ENCODE measurements around the gene HPN. TPM values are rescaled to one million over a fixed set of nuclear protein-coding genes. Genes with fewer than 3 reads are reported as not detected.
"Not testable (repeated sequence)": the region's sequence is repeated elsewhere in the genome, so short reads cannot be mapped to it uniquely, and the experiment has no call there.

Gene HPN
- total RNA-seq, 2 donors from 2014 or later: 0.48 TPM; not detected in 1

DNA sequence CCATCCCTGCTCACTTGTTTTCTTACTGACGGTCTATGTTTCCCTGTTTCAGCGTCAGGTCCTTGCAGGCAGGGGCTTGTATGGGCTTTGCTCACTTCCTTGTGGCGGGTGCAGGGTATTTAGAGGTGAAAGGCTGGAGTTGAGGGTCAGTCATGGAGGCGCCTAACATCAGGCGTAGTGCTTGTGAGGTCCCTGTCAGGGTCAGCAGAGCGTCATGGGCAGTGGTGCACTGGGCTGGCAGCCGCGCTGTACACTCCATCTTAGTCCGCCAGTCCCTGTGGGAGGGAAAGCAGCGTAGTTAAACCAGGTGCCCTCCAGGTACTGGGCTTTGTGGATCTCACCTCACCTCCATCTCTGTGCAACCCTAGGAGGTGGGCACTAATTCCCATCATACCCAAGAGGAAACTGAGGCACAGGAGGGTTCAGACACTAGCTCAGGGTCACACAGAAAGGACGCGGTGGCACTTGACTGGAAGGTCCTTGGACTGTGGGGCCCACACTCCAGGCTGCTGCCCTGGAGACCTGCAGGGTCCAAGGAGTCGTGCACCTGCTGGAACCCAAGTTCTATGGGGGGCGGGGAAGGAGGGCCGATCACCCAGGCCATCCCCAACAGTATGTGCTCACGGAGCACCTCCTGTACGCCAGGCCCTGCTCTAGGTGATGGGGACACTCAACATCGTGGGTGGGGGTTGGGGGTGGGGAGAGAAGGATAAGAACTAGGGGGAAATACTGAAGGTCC, 36.8 kb upstream of the HPN start:
- no peak for ATAC-seq (replicated peaks)
- Mint-ChIP-seq H3K27ac (no peak overlapping the region), H3K36me3 (ENCODE audit: low read depth) (peaks cover 91% of the 10 kb centered on the region), H3K9me3 (no peaks in the 10 kb centered on the region), H3K27me3 (no peaks in the 10 kb centered on the region), H3K4me1 (peaks cover 31% of the 10 kb centered on the region), H3K4me3 (peak overlapping the region; percentile 99)

DNA sequence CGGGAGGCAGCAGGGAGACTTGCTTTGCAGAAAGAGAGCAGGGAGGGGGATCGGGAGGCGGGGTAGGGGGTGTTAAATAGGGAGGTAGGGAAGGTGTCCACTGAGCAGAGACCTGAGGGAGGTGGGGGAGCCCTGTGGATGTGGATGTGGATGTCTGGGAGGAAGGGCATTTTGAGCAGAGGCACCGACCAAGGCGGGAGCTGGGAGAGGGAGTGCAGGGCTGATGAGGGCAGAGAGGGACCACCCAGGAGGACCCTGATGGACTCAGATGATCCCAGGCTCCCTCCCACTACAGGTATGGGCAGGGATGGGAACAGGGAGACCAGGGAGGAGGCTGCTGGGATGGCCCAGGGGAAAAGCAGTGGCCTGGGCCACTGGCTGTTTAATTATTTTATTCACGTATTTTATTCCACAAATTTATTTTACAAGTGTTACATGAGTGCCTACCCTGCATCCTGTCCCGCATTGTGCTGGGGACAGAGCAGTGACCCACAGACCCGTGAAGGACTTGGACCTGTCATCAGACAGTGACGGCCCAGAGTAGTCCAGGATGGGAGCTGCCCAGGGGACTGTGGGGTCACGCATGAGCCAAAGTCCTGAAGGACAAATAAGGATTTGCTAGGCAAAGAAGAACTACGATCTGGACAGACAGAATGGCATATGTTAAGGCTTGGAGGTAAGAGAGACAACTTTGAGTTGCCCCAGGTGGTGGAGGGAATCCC, 36.1 kb upstream of the HPN start:
- Mint-ChIP-seq H3K4me1 (peaks cover 34% of the 10 kb centered on the region), H3K9me3 (no peaks in the 10 kb centered on the region), H3K4me3 (no peak overlapping the region), H3K27ac (peak overlapping the region; percentile 37), H3K27me3 (no peaks in the 10 kb centered on the region), H3K36me3 (ENCODE audit: low read depth) (peaks cover 98% of the 10 kb centered on the region)
- ATAC-seq (replicated peaks): no peak

DNA sequence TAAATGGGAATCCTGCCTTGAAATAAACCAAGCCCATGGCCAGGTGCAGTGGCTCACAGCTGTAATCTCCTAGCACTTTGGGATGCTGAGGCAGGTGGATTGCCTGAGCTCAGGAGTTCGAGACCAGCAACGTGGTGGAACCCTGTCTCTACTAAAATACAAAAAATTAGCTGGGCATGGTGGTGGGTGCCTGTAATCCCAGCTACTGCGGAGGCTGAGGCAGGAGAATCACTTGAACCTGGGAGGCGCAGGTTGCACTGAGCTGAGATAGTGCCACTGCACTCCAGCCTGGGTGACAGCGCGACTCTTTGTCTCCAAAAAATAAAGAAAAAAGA, 35.5 kb upstream of the HPN start:
- Mint-ChIP-seq H3K4me1 (peaks cover 37% of the 10 kb centered on the region), H3K27ac (peak overlapping the region; percentile 37)
- ATAC-seq (replicated peaks): not testable (repeated sequence)

DNA sequence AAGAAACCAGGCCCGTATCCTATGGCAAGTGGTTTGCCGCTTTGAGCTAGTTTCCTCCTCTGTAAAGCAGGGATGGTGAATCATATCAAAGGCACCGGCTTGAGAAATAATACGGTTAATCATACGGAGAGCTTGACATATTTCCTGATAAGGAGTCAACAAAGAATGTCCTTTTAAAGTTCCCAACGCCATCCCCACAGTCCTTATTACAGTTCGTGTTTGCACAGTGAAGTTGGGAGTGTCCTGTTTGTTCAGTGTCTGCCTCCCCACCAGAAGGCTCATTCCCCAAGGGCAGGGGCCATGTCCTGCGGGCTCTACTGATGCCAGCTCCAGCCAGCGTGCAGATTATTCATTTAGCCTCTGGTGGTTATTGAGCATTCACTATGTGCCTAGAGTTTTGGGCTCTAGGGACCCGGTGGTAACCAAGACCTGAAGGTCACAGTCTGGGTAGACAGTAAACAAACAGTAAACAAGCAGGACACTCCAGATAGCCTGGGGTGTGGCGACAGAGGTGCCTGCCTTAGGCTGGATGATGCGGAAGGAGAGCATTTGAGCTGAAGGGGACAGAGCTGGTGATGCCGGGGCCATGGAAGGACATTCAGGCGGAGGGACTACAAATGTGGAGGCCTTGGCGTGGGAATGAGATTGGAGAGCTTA, 35.1 kb upstream of the HPN start:
- Mint-ChIP-seq H3K4me3 (peak overlapping the region; percentile 2), H3K36me3 (ENCODE audit: low read depth) (peaks cover 100% of the 10 kb centered on the region), H3K27me3 (no peaks in the 10 kb centered on the region), H3K9me3 (no peaks in the 10 kb centered on the region), H3K27ac (peak overlapping the region; percentile 58), H3K4me1 (peaks cover 37% of the 10 kb centered on the region)
- ATAC-seq (replicated peaks): no peak

More for the DNA sequence above, 35.5 kb upstream of the HPN start:
- peaks cover 100% of the 10 kb centered on the region for H3K36me3 Mint-ChIP-seq (ENCODE audit: low read depth)
- H3K4me3 Mint-ChIP-seq, H3K9me3 Mint-ChIP-seq, H3K27me3 Mint-ChIP-seq: not testable (repeated sequence)

DNA sequence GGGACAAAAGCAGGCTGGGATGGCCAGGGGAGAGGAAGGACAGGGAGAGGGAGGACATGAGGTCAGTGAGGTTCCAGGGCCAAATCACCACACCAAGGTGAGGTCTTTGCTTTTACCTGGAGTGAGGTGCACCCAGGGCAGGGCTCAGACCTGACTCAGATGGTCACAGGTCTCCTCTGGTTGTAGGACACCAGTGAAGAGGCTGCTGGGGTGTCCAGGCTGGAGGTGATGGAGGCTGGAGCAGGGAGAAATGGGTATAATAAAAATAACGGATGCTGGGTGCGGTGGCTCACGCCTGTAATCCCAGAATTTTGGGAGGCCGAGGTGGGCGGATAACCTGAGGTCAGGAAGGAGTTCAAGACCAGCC, 34.5 kb upstream of the HPN start:
- H3K4me3 Mint-ChIP-seq: peak overlapping the region; percentile 2
- H3K27me3 Mint-ChIP-seq: no peaks in the 10 kb centered on the region
- peak overlapping the region; percentile 58 for H3K27ac Mint-ChIP-seq
- no peaks in the 10 kb centered on the region for H3K9me3 Mint-ChIP-seq
- H3K36me3 Mint-ChIP-seq (ENCODE audit: low read depth): peaks cover 100% of the 10 kb centered on the region
- no peak for ATAC-seq (replicated peaks)
- peaks cover 35% of the 10 kb centered on the region for H3K4me1 Mint-ChIP-seq

DNA sequence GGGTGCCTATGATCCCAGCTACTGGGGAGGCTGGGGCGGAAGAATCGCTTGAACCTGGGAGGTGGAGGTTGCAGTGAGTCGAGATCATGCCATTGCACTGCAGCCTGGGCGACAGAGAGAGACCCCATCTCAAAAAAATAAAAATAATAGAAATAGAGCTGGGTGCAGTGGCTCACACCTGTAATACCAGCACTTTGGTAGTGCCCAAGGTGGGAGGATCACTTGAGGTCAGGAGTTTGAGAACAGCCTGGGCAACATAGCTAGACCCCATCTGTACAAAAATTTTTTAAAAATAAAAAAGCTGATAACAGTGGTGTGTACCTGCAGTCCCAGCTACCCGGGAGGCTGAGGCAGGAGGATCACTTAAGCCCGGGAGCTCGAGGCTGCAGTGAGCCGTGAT, 34.1 kb upstream of the HPN start:
- peak overlapping the region; percentile 58 for H3K27ac Mint-ChIP-seq

DNA sequence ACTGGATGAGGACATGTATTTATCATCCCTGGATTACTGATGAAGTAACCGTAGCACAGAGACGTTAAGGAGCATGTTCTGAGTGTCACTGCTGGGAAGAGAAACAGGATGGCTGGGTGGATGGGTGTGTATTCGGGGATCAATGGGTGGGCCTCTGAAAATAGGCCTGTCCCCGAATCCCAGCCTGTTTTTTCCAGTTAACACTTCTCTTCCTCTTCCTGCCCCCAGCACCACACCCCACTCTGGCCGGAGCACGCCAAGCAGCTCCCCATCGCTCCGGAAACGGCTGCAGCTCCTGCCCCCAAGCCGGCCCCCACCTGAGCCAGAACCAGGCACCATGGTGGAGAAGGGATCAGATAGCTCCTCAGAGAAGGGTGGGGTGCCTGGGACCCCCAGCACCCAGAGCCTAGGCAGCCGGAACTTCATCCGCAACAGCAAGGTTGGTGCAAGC, 32.6 kb upstream of the HPN start:
- H3K4me3 Mint-ChIP-seq: no peak overlapping the region
- H3K9me3 Mint-ChIP-seq: no peaks in the 10 kb centered on the region
- no peak for ATAC-seq (replicated peaks)
- H3K27ac Mint-ChIP-seq: no peak overlapping the region
- peaks cover 37% of the 10 kb centered on the region for H3K4me1 Mint-ChIP-seq
- peaks cover 100% of the 10 kb centered on the region for H3K36me3 Mint-ChIP-seq (ENCODE audit: low read depth)
- H3K27me3 Mint-ChIP-seq: no peaks in the 10 kb centered on the region

More for the DNA sequence above, 34.1 kb upstream of the HPN start:
- peaks cover 35% of the 10 kb centered on the region for H3K4me1 Mint-ChIP-seq
- not testable (repeated sequence) for ATAC-seq (replicated peaks); H3K9me3 Mint-ChIP-seq; H3K4me3 Mint-ChIP-seq; H3K27me3 Mint-ChIP-seq
- peaks cover 100% of the 10 kb centered on the region for H3K36me3 Mint-ChIP-seq (ENCODE audit: low read depth)

DNA sequence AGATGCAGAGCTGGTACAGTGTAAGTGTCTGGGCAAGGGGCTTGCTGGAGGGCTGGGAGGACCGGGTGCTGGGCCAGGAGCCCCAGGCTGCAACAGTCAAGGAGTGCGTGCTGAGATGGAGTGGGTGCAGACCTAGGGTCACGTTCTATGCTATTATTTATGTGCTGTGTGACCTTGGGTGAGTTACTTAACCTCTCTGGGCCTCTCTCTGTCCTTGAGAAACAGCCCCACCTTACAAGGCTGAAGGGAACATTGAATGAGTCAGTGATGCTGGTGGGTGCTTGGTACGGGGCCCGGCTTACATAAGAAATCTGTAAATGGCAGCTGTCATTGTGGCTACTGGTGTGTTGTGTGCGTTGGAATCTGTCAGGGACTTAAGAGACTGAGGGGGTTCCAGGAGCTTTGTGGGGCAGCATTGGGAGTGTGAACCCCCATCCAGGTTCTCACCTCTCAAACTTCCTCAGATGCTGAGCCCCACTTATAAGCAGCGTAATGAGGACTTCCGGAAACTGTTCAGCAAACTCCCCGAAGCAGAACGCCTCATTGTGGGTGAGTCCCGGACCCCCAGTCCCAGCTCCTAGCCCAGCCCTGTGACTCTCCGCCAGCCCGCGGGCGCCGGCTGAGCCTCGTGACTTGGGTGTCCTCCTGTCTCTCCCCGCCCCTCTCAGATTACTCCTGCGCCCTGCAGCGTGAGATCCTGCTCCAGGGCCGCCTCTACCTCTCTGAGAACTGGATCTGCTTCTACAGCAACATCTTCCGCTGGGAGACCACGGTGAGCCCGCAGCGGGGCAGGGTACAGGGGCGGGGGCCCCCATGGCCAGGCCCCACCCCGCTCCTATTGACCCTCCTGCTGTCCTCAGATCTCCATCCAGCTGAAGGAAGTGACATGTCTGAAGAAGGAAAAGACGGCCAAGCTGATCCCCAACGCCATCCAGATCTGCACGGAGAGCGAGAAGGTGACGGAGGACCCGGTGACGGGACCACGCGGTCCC, 31.8 kb upstream of the HPN start:
- H3K36me3 Mint-ChIP-seq (ENCODE audit: low read depth): peaks cover 100% of the 10 kb centered on the region
- H3K9me3 Mint-ChIP-seq: no peaks in the 10 kb centered on the region
- H3K4me1 Mint-ChIP-seq: peaks cover 39% of the 10 kb centered on the region
- peak overlapping the region; percentile 13 for H3K4me3 Mint-ChIP-seq
- peak overlapping the region; percentile 96 for H3K27ac Mint-ChIP-seq
- no peaks in the 10 kb centered on the region for H3K27me3 Mint-ChIP-seq
- ATAC-seq (replicated peaks): no peak

DNA sequence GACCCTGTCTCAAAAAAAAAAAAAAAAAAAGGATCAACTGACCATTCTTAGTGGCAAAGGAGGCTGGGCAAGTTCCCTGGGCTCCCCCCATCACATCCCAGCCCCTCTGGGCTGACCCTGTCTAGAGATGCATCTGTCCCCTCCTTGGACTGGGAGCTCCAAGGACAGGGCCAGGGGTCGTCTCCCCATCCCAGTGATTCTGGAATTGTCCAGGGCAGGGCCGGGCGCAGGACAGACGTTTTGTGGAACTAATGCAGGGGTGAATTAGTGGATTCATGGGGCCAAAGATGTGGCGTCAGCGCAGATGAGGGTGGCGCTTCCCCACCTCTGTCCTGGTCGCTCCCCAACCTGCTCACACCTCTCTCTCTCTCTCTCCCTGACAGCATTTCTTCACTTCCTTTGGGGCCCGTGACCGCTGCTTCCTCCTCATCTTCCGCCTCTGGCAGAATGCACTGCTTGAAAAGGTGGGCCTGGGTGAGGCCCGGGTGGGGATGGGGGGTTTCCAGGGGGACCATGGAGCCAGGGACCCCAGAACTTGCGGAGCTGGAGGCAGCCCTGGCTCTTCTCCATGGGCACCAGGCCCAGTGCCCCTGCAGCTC, 30.3 kb upstream of the HPN start:
- Mint-ChIP-seq H3K27ac (peak overlapping the region; percentile 96), H3K27me3 (no peaks in the 10 kb centered on the region), H3K4me1 (peaks cover 39% of the 10 kb centered on the region), H3K4me3 (peak overlapping the region; percentile 71), H3K9me3 (no peaks in the 10 kb centered on the region), H3K36me3 (ENCODE audit: low read depth) (peaks cover 100% of the 10 kb centered on the region)
- no peak for ATAC-seq (replicated peaks)

DNA sequence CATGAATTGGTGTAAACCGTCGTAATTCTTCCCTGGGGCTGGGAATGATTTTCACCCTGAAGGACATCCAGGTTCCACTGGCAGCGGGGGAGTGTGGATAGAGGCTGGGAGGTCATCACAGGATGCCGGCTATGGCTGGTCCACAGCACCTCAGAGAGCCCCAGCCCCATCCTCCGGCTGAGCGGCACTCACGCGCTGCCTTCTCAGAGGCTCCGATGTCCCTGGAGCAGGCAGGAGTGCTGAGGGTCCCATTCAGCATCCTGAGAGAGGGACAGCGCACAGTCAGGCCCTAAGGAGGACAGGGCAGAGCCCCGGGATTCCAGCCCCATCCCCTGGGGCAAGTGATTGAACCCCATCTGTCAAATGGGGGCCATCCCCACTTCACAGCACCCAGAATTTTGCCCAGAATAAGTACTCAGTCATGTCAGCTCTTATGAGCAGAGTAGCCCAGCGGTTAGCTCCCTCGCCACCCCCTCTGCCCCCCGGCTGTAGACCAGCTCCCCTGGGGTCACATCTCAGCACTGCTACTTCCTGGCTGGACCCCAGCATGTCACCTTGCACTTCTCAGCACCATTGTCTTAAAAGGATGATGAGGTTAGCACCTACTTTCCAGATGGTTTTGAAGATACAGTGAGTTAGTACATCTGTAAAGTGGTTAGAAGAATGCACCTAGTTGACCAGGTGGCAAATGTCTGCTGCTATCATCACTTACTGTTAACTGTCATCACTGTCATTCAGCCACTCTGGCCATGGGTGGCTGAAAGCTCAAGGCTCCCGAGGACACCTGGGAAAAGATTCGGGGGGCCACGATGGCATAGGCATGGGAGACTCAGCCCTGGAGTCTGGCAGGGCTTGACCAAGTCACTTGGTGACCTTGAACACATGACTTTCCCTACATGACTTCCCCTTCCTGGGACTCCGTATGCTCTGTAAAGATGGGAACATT, 29.5 kb upstream of the HPN start:
- ATAC-seq (replicated peaks): peak; percentile 8
- Mint-ChIP-seq H3K4me1 (peaks cover 32% of the 10 kb centered on the region), H3K4me3 (peak overlapping the region; percentile 71), H3K36me3 (ENCODE audit: low read depth) (peaks cover 100% of the 10 kb centered on the region), H3K9me3 (no peaks in the 10 kb centered on the region), H3K27me3 (no peaks in the 10 kb centered on the region), H3K27ac (peak overlapping the region; percentile 96)

DNA sequence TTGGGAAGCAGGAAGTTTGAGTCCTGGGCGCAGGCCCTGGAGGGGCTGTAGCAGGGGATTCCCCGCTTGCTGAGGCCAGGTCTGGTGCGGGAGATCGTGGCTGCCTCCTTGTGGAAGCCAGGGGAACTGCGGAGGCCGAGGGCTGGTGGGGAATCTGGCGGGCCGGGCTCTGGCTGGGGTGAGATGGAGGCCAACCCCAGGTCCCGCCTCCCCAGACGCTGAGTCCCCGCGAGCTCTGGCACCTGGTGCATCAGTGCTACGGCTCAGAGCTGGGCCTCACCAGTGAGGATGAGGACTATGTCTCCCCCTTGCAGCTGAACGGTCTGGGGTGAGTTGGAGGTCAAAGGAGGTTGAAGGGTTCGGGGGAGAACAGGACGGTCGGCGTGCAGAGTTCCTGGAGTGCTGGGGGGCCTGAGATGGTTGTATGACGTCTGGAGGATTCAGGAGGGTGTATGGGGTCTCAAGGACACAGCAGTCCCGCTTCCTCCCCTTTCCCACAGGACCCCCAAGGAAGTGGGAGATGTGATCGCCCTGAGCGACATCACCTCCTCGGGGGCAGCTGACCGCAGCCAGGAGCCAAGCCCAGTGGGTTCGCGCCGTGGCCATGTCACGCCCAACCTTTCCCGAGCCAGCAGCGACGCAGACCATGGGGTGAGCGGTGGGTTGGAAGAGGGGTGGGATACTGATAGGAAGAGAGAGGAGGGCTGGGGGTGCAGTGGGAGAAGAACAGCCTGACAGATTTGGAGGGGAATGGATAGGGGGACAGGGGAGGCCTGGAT, 28.3 kb upstream of the HPN start:
- Mint-ChIP-seq H3K27me3 (no peaks in the 10 kb centered on the region), H3K27ac (peak overlapping the region; percentile 96), H3K9me3 (no peaks in the 10 kb centered on the region), H3K4me3 (peak overlapping the region; percentile 71), H3K4me1 (peaks cover 32% of the 10 kb centered on the region), H3K36me3 (ENCODE audit: low read depth) (peaks cover 100% of the 10 kb centered on the region)
- ATAC-seq (replicated peaks): peak; percentile 75
